SK-N-MC (cell line): ENCODE data around the gene GULP1.

ENCODE experiments used
- EZH2 ChIP-seq: fragments of 200-600 bp; sonication (generic); IDR thresholded peaks from one replicate; pipeline ENCODE4 v1.6.1; 2017; ENCODE audit warnings: antibody characterized with exemption
- POLR2AphosphoS5 ChIP-seq: IDR thresholded peaks from 2 replicates; pipeline ENCODE4 v1.6.1; 2012; ENCODE audit warnings: mild to moderate bottlenecking, low read depth, low read length, borderline replicate concordance

DNA sequence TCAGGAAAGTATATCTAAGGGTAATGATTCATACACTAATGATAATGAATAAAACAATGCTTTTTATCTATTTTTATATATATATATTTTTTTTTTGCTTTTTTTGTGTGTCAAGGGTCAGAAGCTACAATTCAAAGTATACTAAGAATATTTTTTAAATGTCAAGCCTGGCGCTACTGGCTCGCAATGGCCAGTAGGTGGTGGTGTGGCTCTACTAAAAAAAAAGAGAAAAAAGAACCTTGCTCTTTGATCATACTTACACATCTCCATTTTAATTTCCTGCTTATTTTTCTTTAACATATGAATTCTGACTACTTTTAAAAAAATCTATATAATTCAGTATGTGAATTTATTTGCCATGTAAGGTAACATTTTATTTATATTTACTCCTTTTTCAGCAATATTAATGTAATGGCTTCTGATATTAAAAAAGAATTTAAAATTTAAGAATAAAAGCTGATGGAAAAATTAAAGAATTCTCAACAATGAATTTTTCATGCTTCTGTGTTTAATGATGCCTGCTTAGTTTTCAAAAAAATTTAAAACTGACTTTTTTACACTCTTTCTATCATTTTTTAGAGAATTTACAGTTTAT is 232.9 kb downstream of the GULP1 start:
- no peak for TF ChIP-seq EZH2
- no peak for TF ChIP-seq POLR2AphosphoS5
